Astrocyte of the hippocampus (primary cell): ENCODE results near the gene EMX2.
"Not testable (repeated sequence)": the region's sequence is repeated elsewhere in the genome, so short reads cannot be mapped to it uniquely, and the experiment has no call there.

Source experiments
- DNase-seq: peaks from one replicate; pipeline ENCODE4 v3.0.0; 2011; ENCODE audit warnings: low read depth, low spot score

The EMX2 gene

GRCh38 chr10:117556356-117556755, 13.8 kb downstream of the EMX2 start:
- no peak for DNase-seq

- no peak for DNase-seq
Observed at GRCh38 chr10:117559712-117560111, 17.2 kb downstream of the EMX2 start.

GRCh38 chr10:117560942-117561341, 18.4 kb downstream of the EMX2 start:
- DNase-seq = no peak

- no peak for DNase-seq
Observed at GRCh38 chr10:117562220-117562619, 19.7 kb downstream of the EMX2 start.

- DNase-seq = no peak
Observed at GRCh38 chr10:117562896-117563737, 20.6 kb downstream of the EMX2 start.

GRCh38 chr10:117563780-117564179, 21.2 kb downstream of the EMX2 start:
- no peak for DNase-seq

GRCh38 chr10:117565068-117565467, 22.5 kb downstream of the EMX2 start:
- DNase-seq = no peak

- DNase-seq = no peak
Observed at GRCh38 chr10:117568334-117568733, 25.8 kb downstream of the EMX2 start.

- DNase-seq = no peak
Observed at GRCh38 chr10:117569610-117570390, 27.3 kb downstream of the EMX2 start.

GRCh38 chr10:117570880-117571279, 28.3 kb downstream of the EMX2 start:
- DNase-seq = no peak

- DNase-seq = no peak
Observed at GRCh38 chr10:117574498-117575146, 32.1 kb downstream of the EMX2 start.

GRCh38 chr10:117578490-117578889, 35.9 kb downstream of the EMX2 start:
- DNase-seq = no peak

- DNase-seq = no peak
Observed at GRCh38 chr10:117578999-117579590, 36.5 kb downstream of the EMX2 start.

- no peak for DNase-seq
Observed at GRCh38 chr10:117581961-117582360, 39.4 kb downstream of the EMX2 start.

- not testable (repeated sequence) for DNase-seq
Observed at GRCh38 chr10:117584831-117585230, 42.3 kb downstream of the EMX2 start.

GRCh38 chr10:117587036-117587435, 44.5 kb downstream of the EMX2 start:
- DNase-seq = no peak

- DNase-seq = no peak
Observed at GRCh38 chr10:117590101-117590875, 47.7 kb downstream of the EMX2 start.

GRCh38 chr10:117591043-117591442, 48.5 kb downstream of the EMX2 start:
- DNase-seq = no peak

GRCh38 chr10:117594722-117595121, 52.2 kb downstream of the EMX2 start:
- peak; percentile 34 for DNase-seq

- peak; percentile 13 for DNase-seq
Observed at GRCh38 chr10:117596706-117597105, 54.2 kb downstream of the EMX2 start.

- no peak for DNase-seq
Observed at GRCh38 chr10:117597216-117597615, 54.7 kb downstream of the EMX2 start.
